SU-DHL-6 (cell line): ENCODE results near the gene UBE2L5.

Experiments
- EZH2phosphoT487 ChIP-seq: fragments of 200-600 bp; sonication (generic), shearing (Covaris generic); conservative IDR thresholded peaks from 2 replicates; pipeline ENCODE4 v1.6.1; 2018; ENCODE audit warnings: mild to moderate bottlenecking, antibody characterized with exemption, low read length, moderate library complexity, mixed read lengths
- TF ChIP-seq, protein P1 (sequence below): fragments of 200-600 bp; sonication (generic); IDR thresholded peaks from one replicate; pipeline ENCODE4 v1.5.1; 2017; ENCODE audit warnings: antibody characterized with exemption, mild to moderate bottlenecking, low read length, moderate library complexity; ENCODE audit not compliant: insufficient read depth, poor library complexity, severe bottlenecking

DNA sequence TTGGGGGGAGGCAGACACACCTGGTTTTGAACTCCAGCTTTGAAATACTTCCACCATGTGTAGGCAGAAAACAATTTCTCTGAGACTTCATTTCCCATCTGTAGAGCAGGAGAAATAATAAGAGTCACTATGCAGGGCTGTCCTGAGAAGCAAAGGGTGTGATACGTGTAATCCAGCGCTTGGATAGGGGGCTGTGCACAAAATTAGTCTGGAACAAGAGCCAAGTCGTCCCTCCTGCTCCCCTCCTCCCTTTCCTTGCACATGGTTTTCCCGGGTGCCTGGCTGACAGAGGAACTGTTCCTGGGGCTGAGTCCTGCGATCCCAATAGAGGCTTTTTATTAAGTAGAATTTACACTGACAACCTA is 29.6 kb upstream of the UBE2L5 start:
- TF ChIP-seq, protein P1, sequence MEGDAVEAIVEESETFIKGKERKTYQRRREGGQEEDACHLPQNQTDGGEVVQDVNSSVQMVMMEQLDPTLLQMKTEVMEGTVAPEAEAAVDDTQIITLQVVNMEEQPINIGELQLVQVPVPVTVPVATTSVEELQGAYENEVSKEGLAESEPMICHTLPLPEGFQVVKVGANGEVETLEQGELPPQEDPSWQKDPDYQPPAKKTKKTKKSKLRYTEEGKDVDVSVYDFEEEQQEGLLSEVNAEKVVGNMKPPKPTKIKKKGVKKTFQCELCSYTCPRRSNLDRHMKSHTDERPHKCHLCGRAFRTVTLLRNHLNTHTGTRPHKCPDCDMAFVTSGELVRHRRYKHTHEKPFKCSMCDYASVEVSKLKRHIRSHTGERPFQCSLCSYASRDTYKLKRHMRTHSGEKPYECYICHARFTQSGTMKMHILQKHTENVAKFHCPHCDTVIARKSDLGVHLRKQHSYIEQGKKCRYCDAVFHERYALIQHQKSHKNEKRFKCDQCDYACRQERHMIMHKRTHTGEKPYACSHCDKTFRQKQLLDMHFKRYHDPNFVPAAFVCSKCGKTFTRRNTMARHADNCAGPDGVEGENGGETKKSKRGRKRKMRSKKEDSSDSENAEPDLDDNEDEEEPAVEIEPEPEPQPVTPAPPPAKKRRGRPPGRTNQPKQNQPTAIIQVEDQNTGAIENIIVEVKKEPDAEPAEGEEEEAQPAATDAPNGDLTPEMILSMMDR, result no peak
- TF ChIP-seq EZH2phosphoT487, result no peak
